Stimulated activated CD8-positive, alpha-beta memory T cell treated with anti-CD3 and anti-CD28 coated beads, Interleukin-2, amount 100 ng/mL, for 48 hours (primary cell): ENCODE results near the gene CFAP410.
"Not testable (repeated sequence)": the region's sequence is repeated elsewhere in the genome, so short reads cannot be mapped to it uniquely, and the experiment has no call there.

Experiments
- DNase-seq, 2 donors: peaks; one replicate each; pipeline ENCODE4 v3.0.0-alpha.2; 2020; ENCODE audit warnings: low read depth in 2 of 2

CFAP410 gene

GRCh38 chr21:44285138-44285992 lies 53.8 kb downstream of the CFAP410 start, which contains the start of gene AIRE:
Gene AIRE, plus strand, starts transcription at chr21:44285876. Its CDS starts 131 bp downstream, at chr21:44286007.
- DNase-seq, result no peak

- DNase-seq, result no peak
These were observed 55.2 kb downstream of the CFAP410 start for GRCh38 chr21:44283948-44284347.

GRCh38 chr21:44283211-44283785 lies 55.9 kb downstream of the CFAP410 start:
- DNase-seq, result not testable (repeated sequence)

- no peak for DNase-seq
These were observed 56.8 kb downstream of the CFAP410 start for GRCh38 chr21:44282370-44282769.

- DNase-seq, result no peak
These were observed 57.4 kb downstream of the CFAP410 start for GRCh38 chr21:44281801-44282200.

GRCh38 chr21:44279354-44280260 lies 59.6 kb downstream of the CFAP410 start:
- no peak for DNase-seq
